GM12878 (cell line): Measurements from ENCODE around the gene LGI4. TPM values are rescaled to one million over a fixed set of nuclear protein-coding genes. Genes with fewer than 3 reads are reported as not detected.

Experiments
- ATAC-seq: fragments of 200-7000 bp; cut with Tn5 transposase; 3 replicates; pipeline ENCODE4 v1.9.1; 2020; ENCODE audit warnings: mild to moderate bottlenecking, moderate library complexity
- BruUV-seq: library from RNA; stranded (reverse); fragments of 400-500 nt; replicated peaks from 2 replicates; lab custom pipeline; 2021; lab: Mats Ljungman, UMichigan
- CTCF ChIA-PET: fragments of 300-600 bp; sonication (Branson Sonifier 250); formaldehyde crosslinking; extraction: SDS; loops from one replicate; lab custom pipeline; 2021; ENCODE audit warnings: inconsistent platforms; lab: Yijun Ruan, JAX
- POLR2A ChIA-PET: fragments of 350-600 bp; formaldehyde crosslinking; extraction: SDS; loops from one replicate; lab custom pipeline; 2021; ENCODE audit warnings: inconsistent platforms; lab: Charles Lee
- RAD21 ChIA-PET: fragments of 300-600 bp; sonication (Branson Sonifier 250); formaldehyde crosslinking; loops from one replicate; lab custom pipeline; 2023; ENCODE audit warnings: antibody characterized with exemption; ENCODE audit not compliant: unreplicated experiment; lab: Charles Lee
- SMC1A ChIA-PET: fragments of 300-600 bp; sonication (Branson Sonifier 250); formaldehyde crosslinking; loops from one replicate; lab custom pipeline; 2023; ENCODE audit not compliant: unreplicated experiment, uncharacterized antibody; lab: Charles Lee
- DNase-seq: peaks from one replicate; pipeline ENCODE4 v3.0.0-alpha.2; 2011; ENCODE audit warnings: low read depth, low spot score
- FAIRE-seq: peaks from 3 replicates; lab custom pipeline; 2011; peaks lifted over from hg19 to GRCh38; lab: Jason Lieb, UNC
- H2AFZ ChIP-seq: 2 replicates; pipeline ENCODE4 v1.6.0; 2011; ENCODE audit warnings: low read depth, low read length, control low read depth; ENCODE audit not compliant: control insufficient read depth
- H3K27ac ChIP-seq: 2 replicates; pipeline ENCODE4 v1.5.1; 2011; ENCODE audit warnings: control low read depth; ENCODE audit not compliant: control insufficient read depth, insufficient read depth
- H3K27me3 ChIP-seq, 2 experiments: replicated peaks in 1 of 2; 2 replicates each; pipeline versions ENCODE4 v1.6.0 to v1.6.1; 2011; ENCODE audit warnings: low read length in 1 of 2; ENCODE audit not compliant: control insufficient read depth in 2 of 2, insufficient read depth in 2 of 2
- H3K36me3 ChIP-seq, 2 experiments: 2 replicates each; pipeline ENCODE4 v1.5.1; 2011; ENCODE audit warnings: low read length in 1 of 2; ENCODE audit not compliant: control insufficient read depth in 2 of 2, insufficient read depth in 2 of 2
- H3K4me1 ChIP-seq: 2 replicates; pipeline ENCODE4 v1.6.1; 2011; ENCODE audit warnings: mild to moderate bottlenecking, low read length, moderate library complexity, mixed read lengths; ENCODE audit not compliant: control insufficient read depth, insufficient read depth
- H3K4me2 ChIP-seq: 2 replicates; pipeline ENCODE4 v1.6.0; 2011; ENCODE audit warnings: control low read depth; ENCODE audit not compliant: control insufficient read depth, insufficient read depth
- H3K4me3 ChIP-seq: fragments of 200-600 bp; sonication (generic); 2 replicates; pipeline ENCODE4 v1.5.1; 2016
- H3K79me2 ChIP-seq: 2 replicates; pipeline ENCODE4 v1.6.0; 2011; ENCODE audit warnings: low read length; ENCODE audit not compliant: control insufficient read depth, insufficient read depth
- H3K9ac ChIP-seq: 2 replicates; pipeline ENCODE4 v1.8.0; 2011; ENCODE audit warnings: low read length, control low read depth, mixed read lengths; ENCODE audit not compliant: control insufficient read depth, insufficient read depth
- H3K9me3 ChIP-seq: replicated peaks from 3 replicates; pipeline ENCODE4 v1.5.1; 2011; ENCODE audit warnings: mild to moderate bottlenecking, low read length; ENCODE audit not compliant: control insufficient read depth, insufficient read depth
- H4K20me1 ChIP-seq: 2 replicates; pipeline ENCODE4 v1.6.0; 2011; ENCODE audit not compliant: control insufficient read depth, insufficient read depth
- FOXM1 ChIP-seq: IDR thresholded peaks from 2 replicates; pipeline ENCODE4 v1.6.1; 2012; ENCODE audit warnings: low read depth, mild to moderate bottlenecking, inconsistent platforms, low read length, moderate library complexity
- NKRF ChIP-seq: fragments of 450-650 bp; conservative IDR thresholded peaks from 2 replicates; pipeline ENCODE4 v1.6.1; 2017; ENCODE audit warnings: mild to moderate bottlenecking, moderate library complexity
- TBL1XR1 ChIP-seq: IDR thresholded peaks from 2 replicates; pipeline ENCODE4 v1.6.1; 2012; ENCODE audit warnings: low read depth, low read length, improper control_type of control experiment
- TCF12 ChIP-seq: IDR thresholded peaks from 2 replicates; pipeline ENCODE4 v1.6.1; 2011; ENCODE audit warnings: low read depth, mild to moderate bottlenecking, low read length
- WGBS: methylation state at CpG from one replicate; pipeline ENCODE4 v1.1.6; 2016; ENCODE audit warnings: low lambda C conversion rate; ENCODE audit not compliant: insufficient replicate concordance, insufficient coverage; ENCODE audit errors: missing lambda C conversion rate; 5-methylcytosine and 5-hydroxymethylcytosine counted together
- in situ Hi-C: fragments of 300-500 bp; cut with MboI; formaldehyde crosslinking; loops from 9 replicates; pipeline ENCODE4 v1.14.3; 2018; ENCODE audit warnings: mixed read lengths
- intact Hi-C: fragments of 100-400 bp; cut with micrococcal nuclease; formaldehyde crosslinking; loops from one replicate; pipeline ENCODE4 v1.14.2; 2022; ENCODE audit not compliant: unreplicated experiment
- polyA plus RNA-seq, 11 experiments: library from polyadenylated mRNA; depleted of rRNA in 4 of 11; unstranded in 6 of 11; stranded (reverse) in 5 of 11; fragments of >200 nt; fragmentation: Nextera tagmentation in 4 of 11; fragmentation: Illumina TruSeq in 1 of 11; extraction: Ambion mirVana in 4 of 11; extraction: Trizol in 1 of 11; gene quantifications; 1 replicate in 1 of 11; 2 replicates in 10 of 11; pipeline versions ENCODE4 v1.2.1 to v1.2.3, GENCODE V29; 2011 to 2016; ENCODE audit warnings: inconsistent platforms in 2 of 11, missing spikeins in 2 of 11, low read depth in 1 of 11
- total RNA-seq, 4 experiments: library from RNA; depleted of rRNA in 3 of 4; stranded (reverse); fragments of >200 nt in 3 of 4; fragmentation: Illumina TruSeq in 1 of 4; extraction: Trizol in 1 of 4; gene quantifications; 2 replicates each; pipeline versions ENCODE4 v1.2.1 to v1.2.3, GENCODE V29; 2013 to 2021
- TF ChIP-seq, protein P1 (sequence below): IDR thresholded peaks from 2 replicates; pipeline ENCODE4 v1.6.1; 2011; ENCODE audit warnings: low read depth, low read length, improper control_type of control experiment, borderline replicate concordance
- TF ChIP-seq, protein P2 (sequence below): fragments of 450-650 bp; IDR thresholded peaks from 2 replicates; pipeline ENCODE4 v1.6.1; 2014; ENCODE audit warnings: mild to moderate bottlenecking

Gene LGI4
- total and polyA plus RNA-seq, 10 of the 15 experiments (the other 5 are each of a cell fraction or from before 2014, with no cell fraction given) = 0.11 TPM; not detected in 9

- TF ChIP-seq NKRF (no peak), TBL1XR1 (no peak), FOXM1 (no peak)
- TF ChIP-seq, protein P1, sequence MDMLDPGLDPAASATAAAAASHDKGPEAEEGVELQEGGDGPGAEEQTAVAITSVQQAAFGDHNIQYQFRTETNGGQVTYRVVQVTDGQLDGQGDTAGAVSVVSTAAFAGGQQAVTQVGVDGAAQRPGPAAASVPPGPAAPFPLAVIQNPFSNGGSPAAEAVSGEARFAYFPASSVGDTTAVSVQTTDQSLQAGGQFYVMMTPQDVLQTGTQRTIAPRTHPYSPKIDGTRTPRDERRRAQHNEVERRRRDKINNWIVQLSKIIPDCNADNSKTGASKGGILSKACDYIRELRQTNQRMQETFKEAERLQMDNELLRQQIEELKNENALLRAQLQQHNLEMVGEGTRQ = no peak
- TF ChIP-seq, protein P2, sequence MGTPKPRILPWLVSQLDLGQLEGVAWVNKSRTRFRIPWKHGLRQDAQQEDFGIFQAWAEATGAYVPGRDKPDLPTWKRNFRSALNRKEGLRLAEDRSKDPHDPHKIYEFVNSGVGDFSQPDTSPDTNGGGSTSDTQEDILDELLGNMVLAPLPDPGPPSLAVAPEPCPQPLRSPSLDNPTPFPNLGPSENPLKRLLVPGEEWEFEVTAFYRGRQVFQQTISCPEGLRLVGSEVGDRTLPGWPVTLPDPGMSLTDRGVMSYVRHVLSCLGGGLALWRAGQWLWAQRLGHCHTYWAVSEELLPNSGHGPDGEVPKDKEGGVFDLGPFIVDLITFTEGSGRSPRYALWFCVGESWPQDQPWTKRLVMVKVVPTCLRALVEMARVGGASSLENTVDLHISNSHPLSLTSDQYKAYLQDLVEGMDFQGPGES = no peak
These were observed 58.2 kb downstream of the LGI4 start (continued) for GRCh38 chr19:35076657-35077056.

GRCh38 chr19:35076026-35076370 is 58.9 kb downstream of the LGI4 start:
- H3K9ac ChIP-seq = no peak overlapping the region
- POLR2A ChIA-PET = interaction anchor here (1.0 kb wide), 1 partner anchor 138 kb away, joined by 4 read pairs; no protein-coding TSS in a partner anchor
- in situ Hi-C loops = no loop called here
- H3K36me3 ChIP-seq = no peaks in the 10 kb centered on the region
- H3K9me3 ChIP-seq = no peaks in the 10 kb centered on the region
- peaks cover 0 to 1% of the 10 kb centered on the region in 2 experiments; a peak in 1 of 4 replicates for H3K27me3 ChIP-seq
- H3K4me2 ChIP-seq = no peak overlapping the region
- RAD21 ChIA-PET = no interaction called here
- H4K20me1 ChIP-seq = no peaks in the 10 kb centered on the region
- no peak for ATAC-seq
- intact Hi-C loops = no loop called here
- no peaks in the 10 kb centered on the region for H3K79me2 ChIP-seq
- H3K27ac ChIP-seq = no peak overlapping the region
- FAIRE-seq = no peak
- no peak overlapping the region for H2AFZ ChIP-seq
- H3K4me3 ChIP-seq = no peak overlapping the region
- no peaks in the 10 kb centered on the region for H3K4me1 ChIP-seq
- no TSS peak for BruUV-seq
- 24% methylated on average over 6 of the region's 6 CpGs for WGBS
- no peak for TF ChIP-seq TCF12
- CTCF ChIA-PET = no interaction called here
- DNase-seq = no peak
- SMC1A ChIA-PET = no interaction called here
